GM12878 (cell line): ENCODE data around the gene OLIG2. TPM values are rescaled to one million over a fixed set of nuclear protein-coding genes. Genes with fewer than 3 reads are reported as not detected.

Experiments
- ATAC-seq: fragments of 200-7000 bp; cut with Tn5 transposase; 3 replicates; pipeline ENCODE4 v1.9.1; 2020; ENCODE audit warnings: mild to moderate bottlenecking, moderate library complexity
- BruUV-seq: library from RNA; stranded (reverse); fragments of 400-500 nt; replicated peaks from 2 replicates; lab custom pipeline; 2021; lab: Mats Ljungman, UMichigan
- CTCF ChIA-PET: fragments of 300-600 bp; sonication (Branson Sonifier 250); formaldehyde crosslinking; extraction: SDS; loops from one replicate; lab custom pipeline; 2021; ENCODE audit warnings: inconsistent platforms; lab: Yijun Ruan, JAX
- POLR2A ChIA-PET: fragments of 350-600 bp; formaldehyde crosslinking; extraction: SDS; loops from one replicate; lab custom pipeline; 2021; ENCODE audit warnings: inconsistent platforms; lab: Charles Lee
- RAD21 ChIA-PET: fragments of 300-600 bp; sonication (Branson Sonifier 250); formaldehyde crosslinking; loops from one replicate; lab custom pipeline; 2023; ENCODE audit warnings: antibody characterized with exemption; ENCODE audit not compliant: unreplicated experiment; lab: Charles Lee
- SMC1A ChIA-PET: fragments of 300-600 bp; sonication (Branson Sonifier 250); formaldehyde crosslinking; loops from one replicate; lab custom pipeline; 2023; ENCODE audit not compliant: unreplicated experiment, uncharacterized antibody; lab: Charles Lee
- DNase-seq: peaks from one replicate; pipeline ENCODE4 v3.0.0-alpha.2; 2011; ENCODE audit warnings: low read depth, low spot score
- FAIRE-seq: peaks from 3 replicates; lab custom pipeline; 2011; peaks lifted over from hg19 to GRCh38; lab: Jason Lieb, UNC
- H2AFZ ChIP-seq: 2 replicates; pipeline ENCODE4 v1.6.0; 2011; ENCODE audit warnings: low read depth, low read length, control low read depth; ENCODE audit not compliant: control insufficient read depth
- H3K27ac ChIP-seq: 2 replicates; pipeline ENCODE4 v1.5.1; 2011; ENCODE audit warnings: control low read depth; ENCODE audit not compliant: control insufficient read depth, insufficient read depth
- H3K27me3 ChIP-seq, 2 experiments: replicated peaks in 1 of 2; 2 replicates each; pipeline versions ENCODE4 v1.6.0 to v1.6.1; 2011; ENCODE audit warnings: low read length in 1 of 2; ENCODE audit not compliant: control insufficient read depth in 2 of 2, insufficient read depth in 2 of 2
- H3K36me3 ChIP-seq, 2 experiments: 2 replicates each; pipeline ENCODE4 v1.5.1; 2011; ENCODE audit warnings: low read length in 1 of 2; ENCODE audit not compliant: control insufficient read depth in 2 of 2, insufficient read depth in 2 of 2
- H3K4me1 ChIP-seq: 2 replicates; pipeline ENCODE4 v1.6.1; 2011; ENCODE audit warnings: mild to moderate bottlenecking, low read length, moderate library complexity, mixed read lengths; ENCODE audit not compliant: control insufficient read depth, insufficient read depth
- H3K4me2 ChIP-seq: 2 replicates; pipeline ENCODE4 v1.6.0; 2011; ENCODE audit warnings: control low read depth; ENCODE audit not compliant: control insufficient read depth, insufficient read depth
- H3K4me3 ChIP-seq: fragments of 200-600 bp; sonication (generic); 2 replicates; pipeline ENCODE4 v1.5.1; 2016
- H3K79me2 ChIP-seq: 2 replicates; pipeline ENCODE4 v1.6.0; 2011; ENCODE audit warnings: low read length; ENCODE audit not compliant: control insufficient read depth, insufficient read depth
- H3K9ac ChIP-seq: 2 replicates; pipeline ENCODE4 v1.8.0; 2011; ENCODE audit warnings: low read length, control low read depth, mixed read lengths; ENCODE audit not compliant: control insufficient read depth, insufficient read depth
- H3K9me3 ChIP-seq: replicated peaks from 3 replicates; pipeline ENCODE4 v1.5.1; 2011; ENCODE audit warnings: mild to moderate bottlenecking, low read length; ENCODE audit not compliant: control insufficient read depth, insufficient read depth
- H4K20me1 ChIP-seq: 2 replicates; pipeline ENCODE4 v1.6.0; 2011; ENCODE audit not compliant: control insufficient read depth, insufficient read depth
- ATF3 ChIP-seq: IDR thresholded peaks from 2 replicates; pipeline ENCODE4 v1.6.1; 2011; ENCODE audit warnings: low read depth, mild to moderate bottlenecking, low read length, moderate library complexity, borderline replicate concordance; ENCODE audit errors: extremely low read depth
- ATF7 ChIP-seq: fragments of 450-650 bp; IDR thresholded peaks from 2 replicates; pipeline ENCODE4 v1.6.1; 2016; ENCODE audit warnings: low read depth, mild to moderate bottlenecking
- BACH1 ChIP-seq: fragments of 450-650 bp; IDR thresholded peaks from 2 replicates; pipeline ENCODE4 v1.6.1; 2017; ENCODE audit warnings: mild to moderate bottlenecking, borderline replicate concordance
- CBFB ChIP-seq: IDR thresholded peaks from 2 replicates; pipeline ENCODE4 v1.6.1; 2016; ENCODE audit warnings: antibody characterized with exemption, low read depth
- CHD1 ChIP-seq: IDR thresholded peaks from 2 replicates; pipeline ENCODE4 v1.6.1; 2012; ENCODE audit warnings: low read depth, low read length, improper control_type of control experiment
- CHD4 ChIP-seq: fragments of 200-600 bp; sonication (generic); IDR thresholded peaks from 2 replicates; pipeline ENCODE4 v1.6.1; 2016; ENCODE audit warnings: mild to moderate bottlenecking
- CREM ChIP-seq: IDR thresholded peaks from 2 replicates; pipeline ENCODE4 v1.6.1; 2014; ENCODE audit warnings: antibody characterized with exemption, low read depth
- E2F8 ChIP-seq: fragments of 450-650 bp; IDR thresholded peaks from 2 replicates; pipeline ENCODE4 v1.6.1; 2018; ENCODE audit warnings: mild to moderate bottlenecking, low read depth, moderate library complexity; ENCODE audit not compliant: partially characterized antibody
- EP300 ChIP-seq, 2 experiments: fragments of 150-350 bp in 1 of 2; IDR thresholded peaks; 2 replicates each; pipeline ENCODE4 v1.6.1; 2011 to 2012; ENCODE audit warnings: low read depth in 2 of 2, low read length in 2 of 2, borderline replicate concordance in 1 of 2, improper control_type of control experiment in 1 of 2, inconsistent platforms in 1 of 2; ENCODE audit not compliant: control insufficient read depth in 1 of 2
- FOXM1 ChIP-seq: IDR thresholded peaks from 2 replicates; pipeline ENCODE4 v1.6.1; 2012; ENCODE audit warnings: low read depth, mild to moderate bottlenecking, inconsistent platforms, low read length, moderate library complexity
- HDAC6 ChIP-seq: fragments of 200-600 bp; sonication (generic); IDR thresholded peaks from one replicate; pipeline ENCODE4 v1.8.0; 2017; ENCODE audit warnings: antibody characterized with exemption; ENCODE audit not compliant: unreplicated experiment
- HDGF ChIP-seq: fragments of 450-650 bp; IDR thresholded peaks from 2 replicates; pipeline ENCODE4 v1.6.1; 2016; ENCODE audit warnings: antibody characterized with exemption
- MYC ChIP-seq: IDR thresholded peaks from 2 replicates; pipeline ENCODE4 v1.6.1; 2011; ENCODE audit warnings: mild to moderate bottlenecking, low read length, moderate library complexity, inconsistent platforms; ENCODE audit not compliant: insufficient read depth, insufficient replicate concordance, insufficient read length, severe bottlenecking
- NFYB ChIP-seq: IDR thresholded peaks from 2 replicates; pipeline ENCODE4 v1.6.1; 2011; ENCODE audit warnings: low read depth, mild to moderate bottlenecking, low read length, improper control_type of control experiment, moderate library complexity; ENCODE audit not compliant: insufficient read depth
- NRF1 ChIP-seq: conservative IDR thresholded peaks from 2 replicates; pipeline ENCODE4 v1.6.1; 2011; ENCODE audit warnings: mild to moderate bottlenecking, low read depth, low read length, improper control_type of control experiment
- SREBF1 ChIP-seq: IDR thresholded peaks from 2 replicates; pipeline ENCODE4 v1.6.1; 2012; ENCODE audit warnings: mild to moderate bottlenecking, low read length
- TARDBP ChIP-seq: IDR thresholded peaks from 2 replicates; pipeline ENCODE4 v1.6.1; 2016; ENCODE audit warnings: borderline replicate concordance
- ZNF274 ChIP-seq: IDR thresholded peaks from one replicate; pipeline ENCODE4 v1.8.0; 2011; ENCODE audit not compliant: insufficient read length, insufficient read depth
- in situ Hi-C: fragments of 300-500 bp; cut with MboI; formaldehyde crosslinking; loops from 9 replicates; pipeline ENCODE4 v1.14.3; 2018; ENCODE audit warnings: mixed read lengths
- intact Hi-C: fragments of 100-400 bp; cut with micrococcal nuclease; formaldehyde crosslinking; loops from one replicate; pipeline ENCODE4 v1.14.2; 2022; ENCODE audit not compliant: unreplicated experiment
- polyA plus RNA-seq, 11 experiments: library from polyadenylated mRNA; depleted of rRNA in 4 of 11; unstranded in 6 of 11; stranded (reverse) in 5 of 11; fragments of >200 nt; fragmentation: Nextera tagmentation in 4 of 11; fragmentation: Illumina TruSeq in 1 of 11; extraction: Ambion mirVana in 4 of 11; extraction: Trizol in 1 of 11; gene quantifications; 1 replicate in 1 of 11; 2 replicates in 10 of 11; pipeline versions ENCODE4 v1.2.1 to v1.2.3, GENCODE V29; 2011 to 2016; ENCODE audit warnings: inconsistent platforms in 2 of 11, missing spikeins in 2 of 11, low read depth in 1 of 11
- total RNA-seq, 4 experiments: library from RNA; depleted of rRNA in 3 of 4; stranded (reverse); fragments of >200 nt in 3 of 4; fragmentation: Illumina TruSeq in 1 of 4; extraction: Trizol in 1 of 4; gene quantifications; 2 replicates each; pipeline versions ENCODE4 v1.2.1 to v1.2.3, GENCODE V29; 2013 to 2021
- TF ChIP-seq, protein P1 (sequence below): fragments of 450-650 bp; IDR thresholded peaks from 2 replicates; pipeline ENCODE4 v1.6.1; 2017; ENCODE audit warnings: low read depth, mild to moderate bottlenecking, moderate library complexity

The OLIG2 gene
- total and polyA plus RNA-seq, 10 of the 15 experiments (the other 5 are each of a cell fraction or from before 2014, with no cell fraction given) = not detected

DNA sequence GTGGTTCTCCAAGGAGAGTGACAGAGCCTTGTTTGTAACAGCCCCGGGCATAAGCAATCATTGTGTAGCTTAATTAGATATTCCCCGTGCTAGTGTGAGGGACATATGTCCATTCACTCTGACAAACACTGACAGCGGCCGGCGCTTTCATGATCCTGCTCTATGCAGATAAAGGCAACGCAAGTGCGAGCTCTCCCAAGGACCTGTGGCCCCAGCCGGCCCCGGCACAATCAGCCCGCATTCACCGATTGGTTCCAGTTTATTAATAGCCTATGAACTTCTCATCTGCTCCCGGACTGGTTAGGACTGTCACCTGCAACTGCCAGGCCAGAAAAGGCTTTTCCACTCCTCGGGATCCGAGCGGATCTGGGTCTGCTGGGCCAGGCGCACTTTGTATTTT lies 26.2 kb downstream of the OLIG2 start (continued):
- TF ChIP-seq ATF3 = no peak
- no peak for TF ChIP-seq CREM
- no peak for TF ChIP-seq HDGF
- no peak for TF ChIP-seq NFYB
- TF ChIP-seq, all 136 proteins: peak for 0

GRCh38 chr21:33053951-33054350 lies 28.2 kb downstream of the OLIG2 start:
- H2AFZ ChIP-seq = no peak overlapping the region
- FAIRE-seq (no peak), DNase-seq (no peak), ATAC-seq (no peak)
- H3K9ac ChIP-seq = no peak overlapping the region
- no peaks in the 10 kb centered on the region; a peak in 2 of 4 replicates for H3K27me3 ChIP-seq
- H3K4me2 ChIP-seq = no peak overlapping the region
- ChIA-PET RAD21 (no interaction called here), SMC1A (interaction anchor here (0.9 to 1.1 kb wide), 2 partner anchors 94 to 203 kb away, joined by 3 read pairs; no protein-coding TSS in a partner anchor), CTCF (no interaction called here), POLR2A (no interaction called here)
- H3K4me3 ChIP-seq = no peak overlapping the region
- no peaks in the 10 kb centered on the region for H3K36me3 ChIP-seq
- H3K79me2 ChIP-seq = no peaks in the 10 kb centered on the region
- TF ChIP-seq CHD1 (no peak), NRF1 (no peak), CHD4 (no peak), BACH1 (no peak), EP300 (IDR thresholded peaks at IDR 0.05; ENCODE audit: borderline replicate concordance in 1 of 2, control insufficient read depth in 1 of 2, low read depth in 2 of 2, low read length in 2 of 2) (no peak), HDGF (no peak), E2F8 (no peak), CBFB (no peak), ATF7 (no peak), SREBF1 (no peak), TARDBP (no peak), ZNF274 (no peak), MYC (no peak), FOXM1 (no peak), HDAC6 (no peak)
- TF ChIP-seq, protein P1, sequence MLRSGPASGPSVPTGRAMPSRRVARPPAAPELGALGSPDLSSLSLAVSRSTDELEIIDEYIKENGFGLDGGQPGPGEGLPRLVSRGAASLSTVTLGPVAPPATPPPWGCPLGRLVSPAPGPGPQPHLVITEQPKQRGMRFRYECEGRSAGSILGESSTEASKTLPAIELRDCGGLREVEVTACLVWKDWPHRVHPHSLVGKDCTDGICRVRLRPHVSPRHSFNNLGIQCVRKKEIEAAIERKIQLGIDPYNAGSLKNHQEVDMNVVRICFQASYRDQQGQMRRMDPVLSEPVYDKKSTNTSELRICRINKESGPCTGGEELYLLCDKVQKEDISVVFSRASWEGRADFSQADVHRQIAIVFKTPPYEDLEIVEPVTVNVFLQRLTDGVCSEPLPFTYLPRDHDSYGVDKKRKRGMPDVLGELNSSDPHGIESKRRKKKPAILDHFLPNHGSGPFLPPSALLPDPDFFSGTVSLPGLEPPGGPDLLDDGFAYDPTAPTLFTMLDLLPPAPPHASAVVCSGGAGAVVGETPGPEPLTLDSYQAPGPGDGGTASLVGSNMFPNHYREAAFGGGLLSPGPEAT = no peak
- intact Hi-C loops = no loop called here
- BruUV-seq = no TSS peak
- no peak overlapping the region for H3K27ac ChIP-seq
- no peaks in the 10 kb centered on the region for H4K20me1 ChIP-seq
- no peaks in the 10 kb centered on the region for H3K4me1 ChIP-seq
- in situ Hi-C loops = no loop called here
- H3K9me3 ChIP-seq = no peaks in the 10 kb centered on the region
